GM12878 (cell line): ENCODE measurements around the gene TRAF3.

Source experiments
- EZH2 ChIP-seq: IDR thresholded peaks from 2 replicates; pipeline ENCODE4 v1.6.1; 2012; ENCODE audit warnings: low read depth, mild to moderate bottlenecking, control low read depth, inconsistent platforms, low read length, borderline replicate concordance; ENCODE audit not compliant: control insufficient read depth
- HDGF ChIP-seq: fragments of 450-650 bp; IDR thresholded peaks from 2 replicates; pipeline ENCODE4 v1.6.1; 2016; ENCODE audit warnings: antibody characterized with exemption
- NBN ChIP-seq: fragments of 450-650 bp; IDR thresholded peaks from 2 replicates; pipeline ENCODE4 v1.6.1; 2016
- NR2C1 ChIP-seq: fragments of 450-650 bp; IDR thresholded peaks from 2 replicates; pipeline ENCODE4 v1.6.1; 2017; ENCODE audit warnings: antibody characterized with exemption, mild to moderate bottlenecking, moderate library complexity
- POLR2A ChIP-seq: IDR thresholded peaks from 2 replicates; pipeline ENCODE4 v1.6.1; 2011; ENCODE audit warnings: low read depth, mild to moderate bottlenecking, low read length

DNA sequence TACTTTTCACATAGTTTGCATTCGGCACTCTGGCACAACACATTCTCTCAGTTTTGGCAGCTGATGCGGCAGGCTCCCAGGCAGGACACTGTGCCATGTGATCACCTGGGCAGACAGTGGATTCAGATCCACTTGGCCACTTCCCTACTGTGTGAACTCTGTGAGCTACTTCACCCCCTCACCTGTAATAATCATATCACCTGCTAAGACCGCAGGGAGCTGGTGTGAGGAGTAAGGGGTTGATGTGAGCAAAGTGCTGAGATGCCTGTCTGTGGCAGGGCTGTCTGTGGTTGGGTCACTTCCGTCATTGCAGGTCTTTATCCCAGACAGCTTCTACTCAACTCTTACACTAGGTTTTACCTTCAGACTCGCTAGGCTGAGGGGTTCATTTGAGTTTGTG, 94.8 kb downstream of the TRAF3 start:
- TF ChIP-seq NR2C1 = no peak
- no peak for TF ChIP-seq NBN
- no peak for TF ChIP-seq HDGF
- no peak for TF ChIP-seq EZH2
- no peak for TF ChIP-seq POLR2A
